Right cardiac atrium (tissue), 5 donors: Measurements from ENCODE around the gene RRP9. TPM values are rescaled to one million over a fixed set of nuclear protein-coding genes. Genes with fewer than 3 reads are reported as not detected.

ENCODE experiments used
- ATAC-seq, 2 donors: fragments of 200-7000 bp; cut with Tn5 transposase; one replicate each; pipeline versions ENCODE4 v1.8.0 to v1.9.1; 2020; ENCODE audit warnings: moderate library complexity in 2 of 2, mild to moderate bottlenecking in 1 of 2
- DNase-seq, 3 donors: peaks; one replicate each; pipeline ENCODE4 v3.0.0-alpha.2; 2020
- H3K27ac ChIP-seq: one replicate; pipeline ENCODE4 v1.5.1; 2013; ENCODE audit warnings: mild to moderate bottlenecking, low read length, control low read depth, moderate library complexity
- H3K27me3 ChIP-seq: one replicate; pipeline ENCODE4 v1.6.1; 2013; ENCODE audit not compliant: control insufficient read depth, insufficient read depth
- H3K4me1 ChIP-seq: one replicate; pipeline ENCODE4 v1.6.1; 2013; ENCODE audit warnings: low read length; ENCODE audit not compliant: control insufficient read depth, insufficient read depth
- H3K4me3 ChIP-seq: one replicate; pipeline ENCODE4 v1.5.1; 2013; ENCODE audit warnings: low read length, control low read depth
- H3K9me3 ChIP-seq: one replicate; pipeline ENCODE4 v1.6.1; 2013; ENCODE audit warnings: low read length; ENCODE audit not compliant: control insufficient read depth
- WGBS: extraction: QIAGEN DNeasy Blood & Tissue Kit; methylation state at CpG from one replicate; pipeline ENCODE4 v1.1.7; 2013; 5-methylcytosine and 5-hydroxymethylcytosine counted together
- intact Hi-C, 4 donors: fragments of 100-400 bp; cut with DNase I; formaldehyde crosslinking; loops; one replicate each; pipeline versions ENCODE4 v1.11.0 to v1.14.0; 2022 to 2023
- polyA plus RNA-seq: library from polyadenylated mRNA; stranded (reverse); fragments of 200-250 nt; gene quantifications from one replicate; pipeline ENCODE4 v1.2.3, GENCODE V29; 2013
- total RNA-seq, 4 donors: library from RNA; stranded (reverse); fragmentation: NEBNext Ultra II Directional; extraction: Animal tissue kit (Norgen Biotek cat#: 25700); gene quantifications; one replicate each; pipeline ENCODE4 v1.2.1, GENCODE V29; 2021
- donor health status: healthy with polysubstance abuse.
- donor health status: DM: no; HTN: yes; CAD: no.
- donor health status: DM: no; HTN: no; CAD: no.
- donor health status: DM: no; HTN: yes; CAD: no; lungs with severe emphysema.
- donor health status: DM: yes; HTN: yes; CAD: no.

Gene RRP9
- total and polyA plus RNA-seq, 5 donors, result 7.0 to 13.9 (median 9.4) TPM

GRCh38 chr3:51970606-51971300, 29.0 kb upstream of the RRP9 start:
- Histone ChIP-seq H3K4me1 (peaks cover 11% of the 10 kb centered on the region), H3K27me3 (no peaks in the 10 kb centered on the region), H3K4me3 (no peak overlapping the region), H3K27ac (no peak overlapping the region), H3K9me3 (no peaks in the 10 kb centered on the region)
- ATAC-seq (no peak), DNase-seq (peak in 2 of 3 donors; percentile 59 to 64)
- intact Hi-C loops, result no loop called here
- 79% methylated on average over 6 of the region's 6 CpGs for WGBS

- Histone ChIP-seq H3K27ac (no peak overlapping the region), H3K4me1 (peaks cover 14% of the 10 kb centered on the region), H3K4me3 (no peak overlapping the region), H3K9me3 (no peaks in the 10 kb centered on the region), H3K27me3 (no peaks in the 10 kb centered on the region)
- peak in 2 of 3 donors; percentile 47 to 56 for DNase-seq
- intact Hi-C loops, result no loop called here
- ATAC-seq, result no peak
- 70% methylated on average over 4 of the region's 4 CpGs for WGBS
Measured at GRCh38 chr3:51969841-51970240, 28.1 kb upstream of the RRP9 start.

GRCh38 chr3:51968883-51969678, 27.4 kb upstream of the RRP9 start:
- H3K9me3 ChIP-seq, result no peaks in the 10 kb centered on the region
- peaks cover 15% of the 10 kb centered on the region for H3K4me1 ChIP-seq
- no peaks in the 10 kb centered on the region for H3K27me3 ChIP-seq
- no peak overlapping the region for H3K27ac ChIP-seq
- ATAC-seq (no peak), DNase-seq (peak in 2 of 3 donors; percentile 31 to 63)
- no peak overlapping the region for H3K4me3 ChIP-seq
- intact Hi-C loops, result no loop called here
- 83% methylated on average over 6 of the region's 6 CpGs for WGBS

GRCh38 chr3:51968170-51968775, 26.6 kb upstream of the RRP9 start:
- Histone ChIP-seq H3K4me3 (peak overlapping the region; percentile 78), H3K4me1 (peaks cover 23% of the 10 kb centered on the region), H3K27ac (peak overlapping the region; percentile 85), H3K27me3 (no peaks in the 10 kb centered on the region), H3K9me3 (no peaks in the 10 kb centered on the region)
- peak; percentile 1 to 12 for ATAC-seq
- peak in 2 of 3 donors; percentile 63 to 75 for DNase-seq
- WGBS, result 14% methylated on average over 11 of the region's 11 CpGs
- intact Hi-C loops, result no loop called here

- peak within 1 kb of the TSS; percentile 94 for H3K27ac ChIP-seq
- peaks cover 27% of the 10 kb centered on the region for H3K4me1 ChIP-seq
- WGBS, result under 1% methylated on average over 90 of the region's 90 CpGs
- H3K27me3 ChIP-seq, result no peaks in the 10 kb centered on the region
- intact Hi-C loops, result no loop called here
- H3K4me3 ChIP-seq, result peak within 1 kb of the TSS; percentile 78
- no peaks in the 10 kb centered on the region for H3K9me3 ChIP-seq
- peak; percentile 86 to 93 (median 92) for DNase-seq
- peak; percentile 56 to 70 for ATAC-seq
Measured at GRCh38 chr3:51967384-51968169, 25.9 kb upstream of the RRP9 start, which contains the start of gene PCBP4. Gene PCBP4, minus strand, starts transcription at chr3:51967454. Its CDS starts 6,214 bp downstream, at chr3:51961240.

GRCh38 chr3:51966922-51967383, 25.2 kb upstream of the RRP9 start:
- H3K4me1 ChIP-seq, result peaks cover 29% of the 10 kb centered on the region
- intact Hi-C loops, result no loop called here
- H3K27ac ChIP-seq, result peak overlapping the region; percentile 94
- DNase-seq (no peak), ATAC-seq (peak in 1 of 2 donors; percentile 0)
- H3K27me3 ChIP-seq, result no peaks in the 10 kb centered on the region
- 3% methylated on average over 33 of the region's 33 CpGs for WGBS
- no peaks in the 10 kb centered on the region for H3K9me3 ChIP-seq
- peak overlapping the region; percentile 78 for H3K4me3 ChIP-seq

GRCh38 chr3:51966486-51966885, 24.8 kb upstream of the RRP9 start:
- DNase-seq, result peak in 2 of 3 donors; percentile 63 to 71
- Histone ChIP-seq H3K4me1 (peaks cover 33% of the 10 kb centered on the region), H3K27me3 (no peaks in the 10 kb centered on the region), H3K4me3 (peak overlapping the region; percentile 78), H3K27ac (peak overlapping the region; percentile 94), H3K9me3 (no peaks in the 10 kb centered on the region)
- intact Hi-C loops, result no loop called here
- 57% methylated on average over 5 of the region's 5 CpGs for WGBS
- ATAC-seq, result no peak

GRCh38 chr3:51966016-51966415, 24.3 kb upstream of the RRP9 start:
- Histone ChIP-seq H3K27ac (no peak overlapping the region), H3K9me3 (no peaks in the 10 kb centered on the region), H3K4me1 (peaks cover 33% of the 10 kb centered on the region), H3K27me3 (no peaks in the 10 kb centered on the region), H3K4me3 (peak overlapping the region; percentile 78)
- DNase-seq (peak in 2 of 3 donors; percentile 57 to 58), ATAC-seq (no peak)
- intact Hi-C loops, result no loop called here
- WGBS, result 60% methylated on average over 2 of the region's 2 CpGs

- ATAC-seq (no peak), DNase-seq (peak in 1 of 3 donors; percentile 50)
- H3K4me1 ChIP-seq, result peaks cover 33% of the 10 kb centered on the region
- H3K9me3 ChIP-seq, result no peaks in the 10 kb centered on the region
- H3K27ac ChIP-seq, result no peak overlapping the region
- H3K27me3 ChIP-seq, result no peaks in the 10 kb centered on the region
- intact Hi-C loops, result no loop called here
- no peak overlapping the region for H3K4me3 ChIP-seq
- whole genome bisulfite sequencing, result 68% methylated on average over 4 of the region's 4 CpGs
Measured at GRCh38 chr3:51964521-51964920, 22.8 kb upstream of the RRP9 start.

GRCh38 chr3:51963951-51964451, 22.3 kb upstream of the RRP9 start:
- intact Hi-C loops, result no loop called here
- DNase-seq (peak in 2 of 3 donors; percentile 65 to 67), ATAC-seq (no peak)

More at GRCh38 chr3:51963951-51964451, 22.3 kb upstream of the RRP9 start:
- Histone ChIP-seq H3K27me3 (no peaks in the 10 kb centered on the region), H3K4me1 (peaks cover 33% of the 10 kb centered on the region), H3K27ac (peak overlapping the region; percentile 66), H3K9me3 (no peaks in the 10 kb centered on the region), H3K4me3 (no peak overlapping the region)
- WGBS, result 58% methylated on average over 12 of the region's 12 CpGs
